H1 (cell line): Measurements from ENCODE around the gene EEF1A2. TPM values are rescaled to one million over a fixed set of nuclear protein-coding genes. Genes with fewer than 3 reads are reported as not detected.

Experiments used
- ATF3 ChIP-seq: IDR thresholded peaks from 2 replicates; pipeline ENCODE4 v1.6.1; 2011; ENCODE audit warnings: low read depth, mild to moderate bottlenecking, low read length; ENCODE audit not compliant: insufficient read depth
- CHD7 ChIP-seq: fragments of 300-600 bp; sonication (generic); IDR thresholded peaks from 2 replicates; pipeline ENCODE4 v1.7.1; 2012; ENCODE audit warnings: low read length, moderate library complexity, mild to moderate bottlenecking, inconsistent platforms; ENCODE audit not compliant: insufficient replicate concordance
- CTCF ChIP-seq, 3 experiments: IDR thresholded peaks; 1 replicate in 2 of 3; 2 replicates in 1 of 3; pipeline versions ENCODE4 v1.5.1 to v1.6.1; 2011; ENCODE audit warnings: low read length in 3 of 3, mild to moderate bottlenecking in 3 of 3, inconsistent platforms in 2 of 3, low read depth in 1 of 3, moderate library complexity in 1 of 3; ENCODE audit not compliant: insufficient read depth in 1 of 3; ENCODE audit errors: control extremely low read depth in 1 of 3
- KDM5A ChIP-seq: fragments of 200-600 bp; IDR thresholded peaks from 2 replicates; pipeline ENCODE4 v1.7.1; 2012; ENCODE audit warnings: mild to moderate bottlenecking, low read length, inconsistent platforms, mixed read lengths
- RBBP5 ChIP-seq: IDR thresholded peaks from 2 replicates; pipeline ENCODE4 v1.7.1; 2012; ENCODE audit warnings: low read depth, mild to moderate bottlenecking, inconsistent platforms, low read length, moderate library complexity, borderline replicate concordance
- RFX5 ChIP-seq: IDR thresholded peaks from 2 replicates; pipeline ENCODE4 v1.6.1; 2011; ENCODE audit warnings: low read depth, low read length, improper control_type of control experiment, borderline replicate concordance
- SAP30 ChIP-seq: fragments of 300-600 bp; sonication (generic); IDR thresholded peaks from 2 replicates; pipeline ENCODE4 v1.7.1; 2012; ENCODE audit warnings: low read length, moderate library complexity, mild to moderate bottlenecking, inconsistent platforms; ENCODE audit not compliant: insufficient read depth, insufficient replicate concordance
- SP4 ChIP-seq: IDR thresholded peaks from 2 replicates; pipeline ENCODE4 v1.6.1; 2012; ENCODE audit warnings: low read length, inconsistent platforms
- polyA plus RNA-seq, 7 experiments: library from polyadenylated mRNA; depleted of rRNA in 3 of 7; stranded (reverse) in 5 of 7; unstranded in 2 of 7; fragments of >200 nt in 5 of 7; fragments of 200-250 nt in 2 of 7; gene quantifications; 1 replicate in 5 of 7; 2 replicates in 1 of 7; 4 replicates in 1 of 7; pipeline versions ENCODE4 v1.2.1 to v1.2.3, GENCODE V29; 2011 to 2013; ENCODE audit warnings: missing spikeins in 2 of 7, mixed read lengths in 2 of 7
- total RNA-seq: library from RNA; stranded (reverse); fragmentation: NEBNext Ultra II Directional; extraction: Animal tissue kit (Norgen Biotek cat#: 25700); gene quantifications from 2 replicates; pipeline ENCODE4 v1.2.1, GENCODE V29; 2021

EEF1A2 gene
- total and polyA plus RNA-seq, 2 of the 8 experiments (the other 6 are each of a cell fraction or from before 2014, with no cell fraction given), result 7.4 to 25.8 TPM

GRCh38 chr20:63475209-63475608 is 23.7 kb downstream of the EEF1A2 start (continued):
- TF ChIP-seq CHD7 (no peak), SAP30 (peak; percentile 38), SP4 (no peak), CTCF (IDR thresholded peaks at IDR 0.05; ENCODE audit: control extremely low read depth in 1 of 3, insufficient read depth in 1 of 3, low read depth in 1 of 3, low read length in 3 of 3) (no peak), RFX5 (no peak), RBBP5 (no peak), ATF3 (no peak), KDM5A (no peak)
